ENCODE data around the gene BOD1L1. TPM values are rescaled to one million over a fixed set of nuclear protein-coding genes. Genes with fewer than 3 reads are reported as not detected.
A peak's percentile ranks its signal among the peaks of the same experiment; 100 is the strongest.

Gene BOD1L1
- total and polyA plus RNA-seq, 2 donors (not counting 1 experiment from before 2014, with no cell fraction given): 20.1 to 34.3 TPM

DNA sequence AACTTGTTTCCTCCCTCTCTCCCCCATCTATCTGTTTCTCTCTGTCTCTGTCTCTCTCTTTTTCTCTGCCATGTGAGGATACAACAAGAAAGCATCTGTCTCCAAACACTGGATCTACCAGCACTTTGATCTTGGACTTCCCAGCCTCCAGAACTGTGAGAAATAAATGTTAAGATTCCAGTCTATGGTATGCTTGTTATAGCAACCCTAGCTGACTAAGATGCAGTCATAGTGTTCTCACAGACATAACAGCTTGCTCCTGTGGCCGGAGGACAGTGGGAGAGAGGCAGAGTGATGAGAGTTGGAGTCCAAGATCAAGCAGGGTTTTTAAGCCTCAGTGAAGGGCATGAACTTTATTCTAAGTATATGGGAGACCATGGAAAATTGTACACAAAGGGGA is 74.4 kb downstream of the BOD1L1 start:
- Histone ChIP-seq H3K36me3 (ENCODE audit: control insufficient read depth, insufficient read depth, low read length) (no peaks in the 10 kb centered on the region), H3K79me2 (ENCODE audit: control insufficient read depth, insufficient read depth, low read length) (no peaks in the 10 kb centered on the region), H3K4me3 (replicated peaks in 1 of 4; ENCODE audit: control extremely low read depth in 1 of 4, insufficient read depth in 1 of 4, low read depth in 3 of 4, low read length in 4 of 4) (no peak overlapping the region), H2AFZ (ENCODE audit: low read length) (no peak overlapping the region), H3K27ac (ENCODE audit: insufficient read depth, low read length) (no peak overlapping the region), H3K4me2 (ENCODE audit: extremely low read depth, insufficient read depth, low read length) (no peak overlapping the region), H3K4me1 (ENCODE audit: control insufficient read depth, extremely low read depth, insufficient read depth, low read length) (no peaks in the 10 kb centered on the region), H3K27me3 (ENCODE audit: control insufficient read depth, insufficient read depth, low read length) (no peaks in the 10 kb centered on the region), H3K9ac (ENCODE audit: insufficient read depth, low read length) (no peak overlapping the region), H3K9me3 (ENCODE audit: control insufficient read depth, insufficient read depth, low read depth, low read length) (no peaks in the 10 kb centered on the region), H4K20me1 (ENCODE audit: control insufficient read depth, extremely low read depth, insufficient read depth, low read length) (no peaks in the 10 kb centered on the region)
- TF ChIP-seq CTCF (conservative IDR thresholded peaks at IDR 0.05 in 1 of 2, IDR thresholded peaks at IDR 0.05 in 1 of 2; ENCODE audit: low read depth in 1 of 2, low read length in 2 of 2) (no peak), EZH2 (IDR thresholded peaks at IDR 0.05; ENCODE audit: low read length, missing control alignments) (no peak)
- no peak for DNase-seq (ENCODE audit: low read depth in 2 of 2)

GRCh38 chr4:13548984-13549546 is 78.5 kb downstream of the BOD1L1 start:
- Histone ChIP-seq H3K9me3 (ENCODE audit: control insufficient read depth, insufficient read depth, low read depth, low read length) (no peaks in the 10 kb centered on the region), H3K4me2 (ENCODE audit: extremely low read depth, insufficient read depth, low read length) (peak overlapping the region; percentile 94), H2AFZ (ENCODE audit: low read length) (peak overlapping the region; percentile 82), H3K36me3 (ENCODE audit: control insufficient read depth, insufficient read depth, low read length) (no peaks in the 10 kb centered on the region), H3K4me3 (replicated peaks in 1 of 4; ENCODE audit: control extremely low read depth in 1 of 4, insufficient read depth in 1 of 4, low read depth in 3 of 4, low read length in 4 of 4) (peak overlapping the region; percentile 44 to 63 (median 59)), H3K79me2 (ENCODE audit: control insufficient read depth, insufficient read depth, low read length) (no peaks in the 10 kb centered on the region), H4K20me1 (ENCODE audit: control insufficient read depth, extremely low read depth, insufficient read depth, low read length) (no peaks in the 10 kb centered on the region), H3K27ac (ENCODE audit: insufficient read depth, low read length) (no peak overlapping the region), H3K9ac (ENCODE audit: insufficient read depth, low read length) (no peak overlapping the region), H3K27me3 (ENCODE audit: control insufficient read depth, insufficient read depth, low read length) (peaks cover 22% of the 10 kb centered on the region), H3K4me1 (ENCODE audit: control insufficient read depth, extremely low read depth, insufficient read depth, low read length) (no peaks in the 10 kb centered on the region)
- DNase-seq (ENCODE audit: low read depth in 2 of 2): peak; percentile 60 to 82
- TF ChIP-seq EZH2 (IDR thresholded peaks at IDR 0.05; ENCODE audit: low read length, missing control alignments) (peak; percentile 54), CTCF (conservative IDR thresholded peaks at IDR 0.05 in 1 of 2, IDR thresholded peaks at IDR 0.05 in 1 of 2; ENCODE audit: low read depth in 1 of 2, low read length in 2 of 2) (peak; percentile 84 to 98)

DNA sequence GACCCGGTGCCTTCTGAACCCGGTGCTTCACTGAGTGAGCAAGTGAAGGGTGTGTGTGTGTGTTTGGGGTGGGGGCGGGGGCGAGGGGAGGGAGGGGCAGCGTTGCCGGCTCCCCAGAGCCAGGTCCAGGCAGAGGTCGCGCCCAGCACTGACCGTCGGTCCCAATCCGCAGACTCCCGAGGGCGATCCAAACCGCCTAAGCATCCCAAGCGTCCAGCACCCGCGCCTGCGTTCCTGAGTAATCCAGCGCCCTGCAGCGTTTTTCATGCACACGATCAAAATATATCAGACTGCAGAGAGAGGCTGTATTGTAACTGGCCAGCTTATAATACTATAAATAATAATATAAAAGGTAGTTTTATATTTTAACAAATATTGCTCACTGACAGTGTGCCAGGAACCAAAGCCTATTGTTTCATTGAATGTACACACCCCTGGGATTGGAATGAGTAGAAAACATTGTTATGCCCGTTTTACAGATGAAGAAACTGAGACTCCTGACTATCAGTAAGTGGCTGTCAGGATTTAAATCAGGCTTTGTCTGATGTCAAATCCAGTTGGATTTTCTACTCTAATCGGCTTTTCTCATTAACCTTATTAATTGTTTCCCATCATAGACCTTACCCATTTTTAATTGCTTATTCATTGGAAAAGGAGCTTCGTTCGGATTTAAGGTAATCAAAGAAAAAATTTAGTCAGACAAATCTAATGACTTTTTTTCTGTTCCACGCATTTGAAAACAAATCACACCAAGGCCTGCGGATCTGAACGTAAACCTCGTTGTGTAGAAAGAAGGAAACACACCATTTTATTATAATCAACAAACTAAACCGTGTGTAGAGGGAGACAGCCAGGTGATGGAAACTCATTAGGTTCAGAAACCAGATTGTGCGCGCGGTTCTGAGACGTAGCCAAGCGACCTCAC is 79.2 kb downstream of the BOD1L1 start:
- TF ChIP-seq CTCF (conservative IDR thresholded peaks at IDR 0.05 in 1 of 2, IDR thresholded peaks at IDR 0.05 in 1 of 2; ENCODE audit: low read depth in 1 of 2, low read length in 2 of 2) (no peak), EZH2 (IDR thresholded peaks at IDR 0.05; ENCODE audit: low read length, missing control alignments) (peak; percentile 9)
- no peak overlapping the region for H2AFZ ChIP-seq (ENCODE audit: low read length)
- peak overlapping the region; percentile 94 for H3K4me2 ChIP-seq (ENCODE audit: extremely low read depth, insufficient read depth, low read length)
- no peaks in the 10 kb centered on the region for H3K4me1 ChIP-seq (ENCODE audit: control insufficient read depth, extremely low read depth, insufficient read depth, low read length)
- peak overlapping the region in 2 of 4 experiments; percentile 40 to 61 for H3K4me3 ChIP-seq (replicated peaks in 1 of 4; ENCODE audit: control extremely low read depth in 1 of 4, insufficient read depth in 1 of 4, low read depth in 3 of 4, low read length in 4 of 4)
- DNase-seq (ENCODE audit: low read depth in 2 of 2): no peak
- H4K20me1 ChIP-seq (ENCODE audit: control insufficient read depth, extremely low read depth, insufficient read depth, low read length): no peaks in the 10 kb centered on the region
- no peaks in the 10 kb centered on the region for H3K36me3 ChIP-seq (ENCODE audit: control insufficient read depth, insufficient read depth, low read length)
- H3K9me3 ChIP-seq (ENCODE audit: control insufficient read depth, insufficient read depth, low read depth, low read length): no peaks in the 10 kb centered on the region
- no peak overlapping the region for H3K27ac ChIP-seq (ENCODE audit: insufficient read depth, low read length)
- H3K79me2 ChIP-seq (ENCODE audit: control insufficient read depth, insufficient read depth, low read length): no peaks in the 10 kb centered on the region
- H3K9ac ChIP-seq (ENCODE audit: insufficient read depth, low read length): no peak overlapping the region
- H3K27me3 ChIP-seq (ENCODE audit: control insufficient read depth, insufficient read depth, low read length): peaks cover 26% of the 10 kb centered on the region
